Stimulated activated CD8-positive, alpha-beta memory T cell treated with anti-CD3 and anti-CD28 coated beads, Interleukin-7, amount 100 ng/mL, for 24 hours (primary cell): ENCODE results near the gene OGA.

Experiments used
- DNase-seq: peaks from one replicate; pipeline ENCODE4 v3.0.0-alpha.2; 2020; ENCODE audit warnings: low read depth

OGA gene

GRCh38 chr10:101758858-101759257 lies 59.4 kb downstream of the OGA start:
- no peak for DNase-seq

DNA sequence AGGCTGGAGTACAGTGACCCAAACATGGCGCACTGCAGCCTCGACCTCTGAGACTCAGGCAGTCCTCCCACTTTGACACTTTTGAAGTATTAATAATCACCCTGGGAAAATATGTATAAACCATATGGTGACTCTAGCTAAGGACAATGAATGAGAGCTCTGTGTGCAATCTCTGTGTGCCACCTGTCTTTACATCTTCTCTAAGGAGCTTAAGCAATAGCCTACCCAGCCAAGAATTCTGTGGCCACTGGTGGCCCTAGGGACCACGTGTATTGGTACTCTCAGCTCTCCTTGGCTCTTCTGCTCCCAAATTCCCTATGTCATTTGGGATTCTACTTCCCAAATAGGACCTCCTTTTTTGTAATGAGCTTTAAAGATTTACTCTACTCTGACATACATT lies 66.0 kb downstream of the OGA start:
- DNase-seq = no peak

GRCh38 chr10:101749047-101750016 lies 68.9 kb downstream of the OGA start:
- no peak for DNase-seq

DNA sequence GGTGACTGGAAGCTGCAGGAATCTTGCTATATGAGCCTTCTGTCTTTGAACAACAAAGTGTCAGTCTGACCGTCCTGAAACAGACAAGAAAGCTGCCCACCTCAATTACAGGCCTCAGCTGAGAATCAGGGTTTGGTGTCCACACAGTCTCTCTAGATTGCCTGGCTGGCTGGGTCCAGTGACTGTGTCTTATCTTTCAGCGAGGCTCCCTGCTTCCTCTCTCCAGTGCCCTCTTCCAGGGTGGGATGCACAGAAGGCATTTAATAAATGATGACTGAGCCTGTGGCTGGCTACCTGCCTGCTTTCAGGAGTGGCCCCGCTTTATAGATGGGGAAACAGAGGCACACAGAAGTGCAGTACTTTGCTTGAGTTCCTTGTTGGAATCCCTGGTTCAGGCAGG lies 69.7 kb downstream of the OGA start:
- no peak for DNase-seq

DNA sequence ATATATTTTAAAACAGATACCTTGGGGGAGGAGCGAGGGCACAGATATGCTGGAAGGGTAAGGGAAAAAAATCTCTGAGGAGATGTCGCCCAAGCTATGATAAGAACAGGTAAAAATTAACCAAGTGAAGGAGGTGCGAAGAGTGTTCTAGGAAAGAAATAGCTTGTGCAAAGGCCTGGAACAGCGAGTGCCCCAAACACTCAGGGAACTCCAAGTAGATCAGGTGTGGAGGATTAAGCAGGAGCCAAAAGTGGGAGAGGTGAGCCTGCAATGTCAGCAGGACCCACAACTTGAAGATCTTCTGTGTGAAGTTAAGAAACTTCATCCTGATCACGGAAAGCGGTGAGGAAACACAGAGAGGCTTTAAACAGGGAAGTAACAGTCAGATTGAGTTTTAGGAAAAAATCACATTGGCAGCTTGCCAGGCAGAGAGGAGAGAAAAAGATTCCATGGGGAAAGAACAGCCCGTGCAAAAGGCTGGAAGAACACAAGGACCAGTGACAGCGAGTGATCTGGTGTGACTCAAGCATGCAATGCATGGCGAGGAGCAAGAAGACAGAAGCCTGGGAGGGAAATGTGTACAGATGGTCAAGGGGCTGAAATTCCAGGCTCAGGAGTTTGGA lies 73.1 kb downstream of the OGA start:
- no peak for DNase-seq

GRCh38 chr10:101744267-101744666 lies 74.0 kb downstream of the OGA start:
- no peak for DNase-seq

- DNase-seq = no peak
Observed at GRCh38 chr10:101741938-101742337, 76.3 kb downstream of the OGA start.

GRCh38 chr10:101736666-101737065 lies 81.6 kb downstream of the OGA start:
- DNase-seq = no peak
